Small intestine (tissue), 7 donors: ENCODE results near the gene STIM1. TPM values are rescaled to one million over a fixed set of nuclear protein-coding genes. Genes with fewer than 3 reads are reported as not detected.
"Not testable (repeated sequence)": the region's sequence is repeated elsewhere in the genome, so short reads cannot be mapped to it uniquely, and the experiment has no call there.

Source experiments
- DNase-seq, 2 donors: peaks; one replicate each; pipeline versions ENCODE4 v3.0.0 to v3.0.0-alpha.2; 2013
- FAIRE-seq: peaks from 2 replicates; lab custom pipeline; 2012; peaks lifted over from hg19 to GRCh38; lab: Jason Lieb, UNC
- H3K27ac ChIP-seq, 3 donors: one replicate each; pipeline ENCODE4 v1.5.1; 2013; ENCODE audit warnings: low read length in 2 of 3, mild to moderate bottlenecking in 2 of 3, control low read depth in 1 of 3, inconsistent platforms in 1 of 3, low read depth in 1 of 3, moderate library complexity in 1 of 3
- H3K27me3 ChIP-seq, 3 donors: one replicate each; pipeline ENCODE4 v1.6.1; 2013; ENCODE audit warnings: low read length in 3 of 3, inconsistent platforms in 1 of 3; ENCODE audit not compliant: control insufficient read depth in 3 of 3, insufficient read depth in 3 of 3
- H3K36me3 ChIP-seq, 3 donors: one replicate each; pipeline ENCODE4 v1.6.1; 2013; ENCODE audit warnings: low read length in 3 of 3, inconsistent platforms in 1 of 3, low read depth in 1 of 3, mild to moderate bottlenecking in 1 of 3, moderate library complexity in 1 of 3; ENCODE audit not compliant: control insufficient read depth in 3 of 3, insufficient read depth in 2 of 3
- H3K4me1 ChIP-seq, 3 donors: one replicate each; pipeline ENCODE4 v1.6.1; 2013; ENCODE audit warnings: low read length in 2 of 3, inconsistent platforms in 1 of 3, low read depth in 1 of 3, mild to moderate bottlenecking in 1 of 3, moderate library complexity in 1 of 3; ENCODE audit not compliant: control insufficient read depth in 3 of 3, insufficient read depth in 2 of 3
- H3K4me3 ChIP-seq, 3 donors: one replicate each; pipeline ENCODE4 v1.5.1; 2013; ENCODE audit warnings: low read length in 3 of 3, control low read depth in 1 of 3, inconsistent platforms in 1 of 3, low read depth in 1 of 3, mild to moderate bottlenecking in 1 of 3, moderate library complexity in 1 of 3
- H3K9me3 ChIP-seq, 2 donors: one replicate each; pipeline ENCODE4 v1.6.1; 2013; ENCODE audit warnings: low read depth in 1 of 2, low read length in 1 of 2; ENCODE audit not compliant: control insufficient read depth in 2 of 2, insufficient read depth in 1 of 2
- WGBS, 3 donors: extraction: QIAGEN DNeasy Blood & Tissue Kit; methylation state at CpG; one replicate each; pipeline ENCODE4 v1.1.7; 2013; 5-methylcytosine and 5-hydroxymethylcytosine counted together
- polyA plus RNA-seq, 4 donors: library from polyadenylated mRNA; stranded (reverse) in 3 of 4; unstranded in 1 of 4; fragments of 200-250 nt in 3 of 4; fragments of 120-200 nt in 1 of 4; gene quantifications; one replicate each; pipeline versions ENCODE4 v1.2.1 to v1.2.3, GENCODE V29; 2013
- donor health status: healthy with polysubstance abuse.
- donor health status: control.
- donor health status: control.
- donor health status: Bipolar disorder and iron deficiency.
- donor health status: healthy.

The STIM1 gene
- polyA plus RNA-seq, 4 donors: 5.6 to 27.9 (median 11.7) TPM

DNA sequence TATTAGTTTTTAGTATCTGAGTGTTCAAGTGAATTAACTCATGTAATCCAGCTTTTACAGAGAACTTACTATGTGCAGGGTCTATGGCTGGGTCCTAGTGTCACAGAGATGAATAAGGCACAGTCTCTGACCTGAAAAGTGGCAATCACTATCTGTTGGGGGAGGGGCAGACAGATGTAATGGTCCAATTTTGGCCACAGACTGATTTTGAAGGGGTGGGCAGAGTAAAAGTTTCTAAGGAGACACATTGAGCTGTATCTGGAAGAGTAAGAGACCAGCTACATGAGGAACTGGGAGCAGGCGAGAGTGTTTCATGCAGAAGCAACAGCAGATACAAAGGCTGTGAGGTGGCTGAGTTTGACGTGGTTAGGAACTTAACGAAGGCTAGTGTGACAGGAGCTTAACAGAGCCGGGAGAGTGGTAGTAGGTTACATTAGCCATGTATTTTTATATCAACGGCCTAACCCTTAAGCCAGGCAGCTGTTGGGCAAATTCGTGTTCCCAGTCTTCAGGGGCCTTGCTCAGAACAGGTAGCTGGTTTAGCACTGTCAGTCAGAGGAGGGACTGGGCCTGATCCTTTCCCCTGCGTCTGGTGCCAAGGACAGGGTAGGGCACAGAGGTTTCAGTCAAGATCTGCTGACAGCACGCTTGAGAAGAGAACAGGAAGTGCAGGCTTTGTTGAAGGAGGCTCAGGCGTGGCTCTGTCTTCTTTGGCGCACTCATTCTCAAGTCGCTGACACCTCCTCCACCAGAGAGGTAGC, 1.4 kb upstream of the STIM1 start:
- Histone ChIP-seq H3K27me3 (no peaks in the 10 kb centered on the region), H3K36me3 (peaks cover 0 to 2% (median 0%) of the 10 kb centered on the region in 3 donors), H3K9me3 (no peaks in the 10 kb centered on the region), H3K27ac (peak overlapping the region in 2 of 3 donors; percentile 33 to 85), H3K4me3 (no peak overlapping the region), H3K4me1 (peaks cover 7 to 22% (median 18%) of the 10 kb centered on the region in 3 donors)
- peak in 1 of 2 donors; percentile 54 for DNase-seq
- FAIRE-seq: no peak
- WGBS, 3 donors: 55 to 69% (median 57%) methylated on average over 11 of the region's 11 CpGs

DNA sequence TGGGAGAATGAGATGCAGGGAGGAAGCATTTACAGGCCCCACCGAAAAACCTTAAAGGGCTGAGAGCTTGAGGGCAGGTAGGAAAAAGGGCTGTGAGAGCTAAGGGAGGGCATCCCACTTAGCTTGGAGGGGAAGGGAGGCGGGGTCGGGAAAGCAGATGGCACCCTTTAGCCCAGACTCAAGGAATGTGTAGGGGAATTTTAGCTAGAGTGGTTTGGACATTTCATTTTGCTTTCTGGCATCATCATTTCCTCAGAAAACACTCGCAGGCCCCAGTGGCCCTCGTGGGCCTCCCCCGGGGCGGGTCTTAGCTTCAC, 846 bp upstream of the STIM1 start:
- Histone ChIP-seq H3K9me3 (no peaks in the 10 kb centered on the region), H3K27ac (peak overlapping the region in 2 of 3 donors; percentile 33 to 85), H3K36me3 (peaks cover 0 to 4% (median 0%) of the 10 kb centered on the region in 3 donors), H3K4me1 (peaks cover 13 to 28% (median 23%) of the 10 kb centered on the region in 3 donors), H3K4me3 (no peak overlapping the region), H3K27me3 (no peaks in the 10 kb centered on the region)
- 18 to 20% (median 18%) methylated on average over 7 of the region's 7 CpGs for WGBS, 3 donors
- FAIRE-seq (no peak), DNase-seq (peak in 1 of 2 donors; percentile 23)

DNA sequence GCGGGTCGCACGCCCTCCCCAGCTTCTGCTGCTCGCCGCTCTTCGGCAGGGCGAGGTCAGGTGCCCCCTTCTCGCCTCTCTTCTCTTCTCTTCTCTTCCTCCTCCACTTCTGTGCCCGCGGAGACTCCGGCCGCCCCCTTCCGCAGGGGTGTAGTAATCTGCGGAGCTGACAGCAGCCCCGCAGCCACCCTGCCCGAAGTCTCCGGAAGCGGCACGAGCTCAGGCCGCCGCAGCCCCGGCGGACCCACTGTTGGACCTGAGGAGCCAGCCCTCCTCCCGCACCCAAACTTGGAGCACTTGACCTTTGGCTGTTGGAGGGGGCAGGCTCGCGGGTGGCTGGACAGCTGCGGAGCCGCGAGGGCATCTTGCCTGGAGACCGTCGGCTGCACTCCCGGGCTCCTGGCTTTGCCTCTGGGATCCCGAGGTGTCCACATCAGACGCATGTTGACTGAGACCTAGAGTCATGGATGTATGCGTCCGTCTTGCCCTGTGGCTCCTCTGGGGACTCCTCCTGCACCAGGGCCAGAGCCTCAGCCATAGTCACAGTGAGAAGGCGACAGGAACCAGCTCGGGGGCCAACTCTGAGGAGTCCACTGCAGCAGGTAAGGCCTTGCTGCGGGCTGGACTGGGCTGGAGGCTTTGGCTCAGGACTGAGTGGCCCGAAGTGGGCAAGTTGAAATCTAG, 486 bp downstream of the STIM1 start:
- H3K27ac ChIP-seq: peak overlapping the region; percentile 24 to 95 (median 89)
- DNase-seq: peak in 1 of 2 donors; percentile 59
- peaks cover 16 to 30% (median 28%) of the 10 kb centered on the region in 3 donors for H3K4me1 ChIP-seq
- no peak for FAIRE-seq
- H3K27me3 ChIP-seq: no peaks in the 10 kb centered on the region
- WGBS, 3 donors: 1 to 2% (median 2%) methylated on average over 33 to 40 of the region's 40 CpGs
- peaks cover 0 to 4% (median 0%) of the 10 kb centered on the region in 3 donors for H3K36me3 ChIP-seq
- H3K9me3 ChIP-seq: no peaks in the 10 kb centered on the region
- H3K4me3 ChIP-seq: peak overlapping the region; percentile 58 to 99 (median 80)

DNA sequence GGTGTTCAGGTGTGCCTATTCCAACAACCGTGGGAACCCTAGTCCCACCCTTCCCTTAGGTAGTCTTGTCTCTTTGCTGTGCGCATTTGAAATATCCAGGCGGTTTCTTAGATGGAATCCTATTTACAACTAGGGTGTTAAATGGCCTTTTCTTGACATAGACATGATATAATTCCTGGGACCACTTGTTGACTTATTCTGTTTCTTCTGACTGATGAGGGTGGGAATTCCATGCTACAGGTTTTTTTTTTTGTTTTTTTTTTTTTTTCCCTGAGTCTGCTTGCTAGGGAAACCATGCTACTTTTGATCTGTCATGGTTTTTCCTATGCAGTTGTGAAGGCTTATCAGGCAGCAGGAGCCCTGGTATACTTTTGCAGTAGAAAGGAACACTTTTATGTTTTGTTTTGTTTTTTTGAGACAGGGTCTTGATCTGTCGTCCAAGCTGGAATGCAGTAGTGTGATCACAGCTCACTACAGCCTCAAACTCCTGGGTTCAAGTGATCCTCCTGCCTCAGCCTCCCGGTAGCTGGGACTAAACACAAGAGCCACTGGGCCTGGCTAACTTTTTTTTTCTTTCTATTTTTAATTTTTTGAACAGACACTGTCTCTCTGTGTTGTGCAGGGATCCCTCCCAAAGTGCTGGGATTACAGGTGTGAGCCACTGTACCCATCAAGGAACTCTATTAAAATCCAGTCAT, 1.5 kb downstream of the STIM1 start:
- no peaks in the 10 kb centered on the region for H3K27me3 ChIP-seq
- 53 to 69% (median 60%) methylated on average over 5 of the region's 5 CpGs for WGBS, 3 donors
- H3K9me3 ChIP-seq: no peaks in the 10 kb centered on the region
- peaks cover 16 to 35% (median 32%) of the 10 kb centered on the region in 3 donors for H3K4me1 ChIP-seq
- FAIRE-seq (no peak), DNase-seq (no peak)
- no peak overlapping the region for H3K27ac ChIP-seq
- H3K36me3 ChIP-seq: peaks cover 0 to 4% (median 0%) of the 10 kb centered on the region in 3 donors
- peak overlapping the region; percentile 58 to 99 (median 80) for H3K4me3 ChIP-seq

DNA sequence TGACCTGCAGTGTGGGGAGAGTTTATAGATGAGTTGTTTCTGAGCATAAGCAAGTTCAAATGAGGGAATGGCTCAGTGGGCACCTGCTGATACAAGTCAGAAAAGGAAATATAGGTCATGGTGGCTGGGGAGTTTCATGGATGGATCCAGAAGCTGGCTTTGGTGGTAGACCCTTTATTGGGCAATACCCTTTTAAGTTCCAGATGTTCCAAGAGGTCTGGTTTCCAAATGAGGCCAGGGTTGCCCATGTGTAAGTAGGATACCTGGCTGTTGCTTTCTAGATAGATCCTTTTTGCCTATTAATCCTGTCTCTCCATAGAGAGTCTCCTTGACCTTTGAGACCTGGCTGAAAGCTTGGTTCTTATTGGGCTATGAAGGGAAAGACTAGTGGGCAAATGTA, 2.2 kb downstream of the STIM1 start:
- Histone ChIP-seq H3K9me3 (no peaks in the 10 kb centered on the region), H3K4me1 (peaks cover 16 to 35% (median 35%) of the 10 kb centered on the region in 3 donors), H3K27ac (no peak overlapping the region), H3K27me3 (no peaks in the 10 kb centered on the region), H3K4me3 (no peak overlapping the region), H3K36me3 (peaks cover 0 to 4% (median 0%) of the 10 kb centered on the region in 3 donors)
- FAIRE-seq: no peak
- peak in 1 of 2 donors; percentile 34 for DNase-seq

DNA sequence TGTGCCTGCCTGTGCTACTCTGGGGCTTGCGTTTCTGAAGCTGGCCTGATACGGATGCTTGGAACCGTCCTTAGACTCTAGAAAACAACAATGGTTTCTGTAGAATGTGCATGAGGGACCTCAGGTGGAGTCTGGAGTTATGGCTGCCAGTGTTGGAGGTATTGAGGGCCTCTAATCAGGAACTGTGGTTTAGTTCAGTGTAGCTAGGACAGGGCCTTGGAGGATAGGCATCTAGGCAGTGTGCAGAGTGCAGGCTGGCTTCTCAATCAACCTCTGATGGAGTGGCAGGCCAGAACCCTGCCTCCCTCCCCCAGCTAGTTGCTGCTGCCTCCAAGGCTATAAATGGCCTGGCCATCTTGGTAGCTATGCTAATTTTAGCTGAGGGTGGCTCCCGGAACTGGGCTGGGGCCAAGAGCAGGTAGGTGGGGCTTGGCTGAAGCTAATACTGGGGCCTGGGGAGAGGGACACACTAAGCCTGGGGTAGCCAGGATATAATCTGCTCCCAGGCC, 4.0 kb downstream of the STIM1 start:
- Histone ChIP-seq H3K9me3 (no peaks in the 10 kb centered on the region), H3K36me3 (peaks cover 0 to 4% (median 0%) of the 10 kb centered on the region in 3 donors), H3K27ac (peak overlapping the region in 1 of 3 donors; percentile 38), H3K4me1 (peaks cover 16 to 39% (median 33%) of the 10 kb centered on the region in 3 donors), H3K27me3 (no peaks in the 10 kb centered on the region), H3K4me3 (no peak overlapping the region)
- peak in 1 of 2 donors; percentile 33 for DNase-seq
- WGBS, 3 donors: 58 to 64% (median 61%) methylated on average over 4 of the region's 4 CpGs
- FAIRE-seq: no peak

DNA sequence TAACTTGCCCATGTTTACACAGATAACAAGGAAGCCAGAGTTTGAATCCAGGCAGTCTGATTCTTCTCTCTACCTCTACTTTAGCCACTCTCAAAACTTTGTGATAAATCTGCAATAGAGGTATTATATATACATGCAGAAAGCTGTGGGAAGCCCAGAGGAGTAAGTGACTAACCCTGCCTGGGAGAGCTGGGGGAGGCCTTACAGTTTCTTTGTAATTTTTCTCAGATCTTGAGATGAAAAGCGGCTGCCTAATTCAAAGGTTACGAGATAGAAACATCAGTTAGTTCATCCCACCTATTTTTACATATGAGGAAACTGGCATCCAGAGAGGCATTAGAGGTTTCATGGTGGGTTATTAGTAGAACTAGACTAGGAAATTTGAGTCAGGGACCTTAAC, 4.9 kb downstream of the STIM1 start:
- 81 to 95% (median 86%) methylated on average over 2 of the region's 2 CpGs for WGBS, 3 donors
- Histone ChIP-seq H3K9me3 (no peaks in the 10 kb centered on the region), H3K27ac (no peak overlapping the region), H3K36me3 (peaks cover 0 to 4% (median 0%) of the 10 kb centered on the region in 3 donors), H3K4me3 (no peak overlapping the region), H3K4me1 (peaks cover 17 to 47% (median 30%) of the 10 kb centered on the region in 3 donors), H3K27me3 (no peaks in the 10 kb centered on the region)
- DNase-seq (no peak), FAIRE-seq (no peak)

DNA sequence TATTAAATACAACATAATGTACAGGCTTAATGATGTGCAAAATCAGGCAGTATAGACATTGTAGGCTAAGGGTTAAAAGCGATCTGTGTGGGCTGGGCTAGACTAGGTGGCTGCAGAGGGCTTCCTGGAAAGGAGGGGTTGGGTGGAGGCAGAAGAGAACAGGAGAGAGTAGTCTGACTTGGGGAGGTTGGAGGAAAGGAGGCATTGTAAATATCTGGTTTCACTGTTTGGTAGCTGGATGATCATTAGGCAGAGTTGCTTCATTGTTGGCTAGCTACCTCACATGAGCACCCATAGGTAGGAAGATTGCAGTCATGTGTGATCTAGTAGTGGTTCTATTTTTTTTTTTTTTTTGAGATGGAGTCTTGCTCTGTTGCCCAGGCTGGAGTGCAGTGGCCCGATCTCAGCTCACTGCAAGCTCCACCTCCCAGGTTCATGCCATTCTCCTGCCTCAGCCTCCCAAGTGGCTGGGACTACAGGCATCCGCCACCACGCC, 5.5 kb downstream of the STIM1 start:
- FAIRE-seq: not testable (repeated sequence)
- H3K4me1 ChIP-seq: peaks cover 17 to 53% (median 35%) of the 10 kb centered on the region in 3 donors

More for the DNA sequence above, 5.5 kb downstream of the STIM1 start:
- peak in 1 of 2 donors; percentile 50 for DNase-seq
- not testable (repeated sequence) for H3K4me3 ChIP-seq, H3K27ac ChIP-seq, H3K27me3 ChIP-seq, H3K9me3 ChIP-seq, H3K36me3 ChIP-seq
- 65 to 76% (median 74%) methylated on average over 4 of the region's 4 CpGs for WGBS, 3 donors
